Measurements from ENCODE around the gene GRIA2. TPM values are rescaled to one million over a fixed set of nuclear protein-coding genes. Genes with fewer than 3 reads are reported as not detected.

GRIA2 gene
- total RNA-seq, 4 donors from 2014 or later: 10.0 to 64.5 (median 36.6) TPM

- Histone ChIP-seq H3K9me3 (no peaks in the 10 kb centered on the region), H3K4me3 (no peak overlapping the region), H3K27ac (no peak overlapping the region), H3K4me1 (no peaks in the 10 kb centered on the region), H3K27me3 (no peaks in the 10 kb centered on the region), H3K36me3 (no peaks in the 10 kb centered on the region)
- intact Hi-C loops (cut with DNase I; ENCODE audit: low total_unique reads): no loop called here
- TF ChIP-seq CTCF (IDR thresholded peaks at IDR 0.05) (no peak), POLR2A (IDR thresholded peaks at IDR 0.05) (no peak)
- no peak for DNase-seq
These were observed 24.5 kb upstream of the GRIA2 start for GRCh38 chr4:157196046-157196445.

- DNase-seq: no peak
- no peak overlapping the region for H3K27ac ChIP-seq
- intact Hi-C loops (cut with DNase I; ENCODE audit: low total_unique reads): no loop called here
- H3K4me3 ChIP-seq: no peak overlapping the region
- no peaks in the 10 kb centered on the region for H3K4me1 ChIP-seq
- H3K27me3 ChIP-seq: no peaks in the 10 kb centered on the region
- TF ChIP-seq POLR2A (IDR thresholded peaks at IDR 0.05) (no peak), CTCF (IDR thresholded peaks at IDR 0.05) (peak in 1 of 4 experiments; percentile 10)
- H3K36me3 ChIP-seq: no peaks in the 10 kb centered on the region
- H3K9me3 ChIP-seq: no peaks in the 10 kb centered on the region
These were observed 15.8 kb upstream of the GRIA2 start for GRCh38 chr4:157204634-157205244.

GRCh38 chr4:157217708-157218107, 2.8 kb upstream of the GRIA2 start:
- no peaks in the 10 kb centered on the region for H3K4me1 ChIP-seq
- no peak overlapping the region for H3K4me3 ChIP-seq
- H3K27me3 ChIP-seq: peaks cover 0 to 13% of the 10 kb centered on the region in 2 donors
- no peaks in the 10 kb centered on the region for H3K9me3 ChIP-seq
- DNase-seq: no peak
- TF ChIP-seq POLR2A (IDR thresholded peaks at IDR 0.05): no peak
- peak in 3 of 4 experiments; percentile 29 to 54 (median 38) for TF ChIP-seq CTCF (IDR thresholded peaks at IDR 0.05)
- H3K27ac ChIP-seq: no peak overlapping the region
- H3K36me3 ChIP-seq: no peaks in the 10 kb centered on the region
- intact Hi-C loops (cut with DNase I; ENCODE audit: low total_unique reads): no loop called here

- Histone ChIP-seq H3K4me1 (no peaks in the 10 kb centered on the region), H3K27ac (no peak overlapping the region), H3K36me3 (no peaks in the 10 kb centered on the region), H3K27me3 (peaks cover 0 to 17% of the 10 kb centered on the region in 2 donors), H3K9me3 (no peaks in the 10 kb centered on the region), H3K4me3 (peak overlapping the region in 1 of 2 donors; percentile 36)
- no peak for DNase-seq
- intact Hi-C loops (cut with DNase I; ENCODE audit: low total_unique reads): no loop called here
- no peak for TF ChIP-seq POLR2A (IDR thresholded peaks at IDR 0.05)
- TF ChIP-seq CTCF (IDR thresholded peaks at IDR 0.05): no peak
These were observed 687 bp upstream of the GRIA2 start for GRCh38 chr4:157219711-157220370.

GRCh38 chr4:157221426-157221894, 932 bp downstream of the GRIA2 start:
- Histone ChIP-seq H3K9me3 (no peaks in the 10 kb centered on the region), H3K36me3 (no peaks in the 10 kb centered on the region), H3K4me3 (peak overlapping the region; percentile 36 to 38), H3K4me1 (no peaks in the 10 kb centered on the region), H3K27me3 (peaks cover 0 to 17% of the 10 kb centered on the region in 2 donors), H3K27ac (peak overlapping the region; percentile 64 to 83)
- no peak for TF ChIP-seq POLR2A (IDR thresholded peaks at IDR 0.05)
- DNase-seq: peak; percentile 15 to 21
- intact Hi-C loops (cut with DNase I; ENCODE audit: low total_unique reads): no loop called here
